A549 (cell line): ENCODE data around the gene TARDBP. TPM values are rescaled to one million over a fixed set of nuclear protein-coding genes. Genes with fewer than 3 reads are reported as not detected.

Experiments
- ATAC-seq, 2 experiments: fragments of 200-7000 bp in 1 of 2; fragments of >200 bp in 1 of 2; cut with Nextera tagmentation in 1 of 2; cut with Tn5 transposase in 1 of 2; 3 replicates each; pipeline versions ENCODE4 v1.8.0 to v1.9.1; 2018 to 2020; ENCODE audit warnings: mild to moderate bottlenecking in 1 of 2, moderate library complexity in 1 of 2
- CTCF ChIA-PET: fragments of 300-600 bp; sonication (Branson Sonifier 250); formaldehyde crosslinking; extraction: SDS; loops from one replicate; lab custom pipeline; 2021; ENCODE audit warnings: antibody characterized with exemption, inconsistent platforms; lab: Yijun Ruan, JAX
- POLR2A ChIA-PET: fragments of 350-600 bp; formaldehyde crosslinking; extraction: SDS; loops from one replicate; lab custom pipeline; 2021; ENCODE audit warnings: antibody characterized with exemption, inconsistent platforms; lab: Yijun Ruan, JAX
- DNase-seq, 2 experiments: peaks; one replicate each; pipeline versions ENCODE4 v3.0.0 to v3.0.0-alpha.2; 2011 to 2016; ENCODE audit warnings: low read depth in 1 of 2, low spot score in 1 of 2
- FAIRE-seq: peaks from 2 replicates; lab custom pipeline; 2011; peaks lifted over from hg19 to GRCh38; lab: Jason Lieb, UNC
- H3K27ac ChIP-seq, 2 experiments: fragments of >200 bp; sonication (Bioruptor Twin); formaldehyde crosslinking; 3 replicates each; pipeline ENCODE4 v1.5.1; 2016 to 2017
- H3K4me1 ChIP-seq: fragments of >200 bp; sonication (Bioruptor Twin); formaldehyde crosslinking; 3 replicates; pipeline ENCODE4 v1.6.1; 2016
- H3K4me2 ChIP-seq: fragments of >200 bp; sonication (Bioruptor Twin); formaldehyde crosslinking; 3 replicates; pipeline ENCODE4 v1.6.1; 2016
- H3K4me3 ChIP-seq: fragments of >200 bp; sonication (Bioruptor Twin); formaldehyde crosslinking; 3 replicates; pipeline ENCODE4 v1.5.1; 2016
- H3K9me3 ChIP-seq: fragments of >200 bp; sonication (Bioruptor Twin); formaldehyde crosslinking; 3 replicates; pipeline ENCODE4 v1.6.1; 2016
- CEBPB ChIP-seq, 2 experiments: fragments of >200 bp in 1 of 2; sonication (Bioruptor Twin) in 1 of 2; formaldehyde crosslinking in 1 of 2; IDR thresholded peaks; 2 replicates each; pipeline ENCODE4 v1.6.1; 2012 to 2016
- EHF ChIP-seq: fragments of 250-450 bp; sonication (Bioruptor Pico); IDR thresholded peaks from 2 replicates; pipeline ENCODE4 v1.5.0; 2020; ENCODE audit warnings: mild to moderate bottlenecking
- GATA3 ChIP-seq: IDR thresholded peaks from 2 replicates; pipeline ENCODE4 v1.6.1; 2012; ENCODE audit warnings: borderline replicate concordance
- HEYL ChIP-seq: fragments of 250-450 bp; sonication (Bioruptor Pico); IDR thresholded peaks from 2 replicates; pipeline ENCODE4 v1.8.0; 2021; ENCODE audit warnings: mild to moderate bottlenecking, moderate library complexity
- HMGXB4 ChIP-seq: fragments of 250-450 bp; sonication (Bioruptor Pico); IDR thresholded peaks from 2 replicates; pipeline ENCODE4 v1.5.0; 2021; ENCODE audit warnings: mild to moderate bottlenecking, moderate library complexity, borderline replicate concordance
- HOXA7 ChIP-seq: fragments of 250-450 bp; sonication (Bioruptor Pico); IDR thresholded peaks from 2 replicates; pipeline ENCODE4 v1.5.0; 2020; ENCODE audit warnings: mild to moderate bottlenecking, moderate library complexity
- HOXB5 ChIP-seq: fragments of 250-450 bp; sonication (Bioruptor Pico); IDR thresholded peaks from 2 replicates; pipeline ENCODE4 v1.5.0; 2020; ENCODE audit warnings: mild to moderate bottlenecking, moderate library complexity
- JUN ChIP-seq, 2 experiments: fragments of >200 bp; sonication (Bioruptor Twin); formaldehyde crosslinking; IDR thresholded peaks; 2 replicates in 1 of 2; 3 replicates in 1 of 2; pipeline ENCODE4 v1.6.1; 2016 to 2017
- MAFK ChIP-seq: fragments of 450-650 bp; IDR thresholded peaks from 2 replicates; pipeline ENCODE4 v1.6.1; 2014; ENCODE audit not compliant: partially characterized antibody
- MAZ ChIP-seq: fragments of 150-350 bp; IDR thresholded peaks from 2 replicates; pipeline ENCODE4 v1.6.1; 2014; ENCODE audit warnings: antibody characterized with exemption, low read depth, low read length, borderline replicate concordance
- NPAS2 ChIP-seq: fragments of 250-450 bp; sonication (Bioruptor Pico); IDR thresholded peaks from 2 replicates; pipeline ENCODE4 v1.8.0; 2022; ENCODE audit warnings: mild to moderate bottlenecking, moderate library complexity, borderline replicate concordance
- PHF8 ChIP-seq: fragments of 200-600 bp; sonication (generic); IDR thresholded peaks from 2 replicates; pipeline ENCODE4 v1.6.1; 2016; ENCODE audit warnings: low read depth, mild to moderate bottlenecking, antibody characterized with exemption, moderate library complexity, borderline replicate concordance
- POLR2AphosphoS2 ChIP-seq: conservative IDR thresholded peaks from 2 replicates; pipeline ENCODE4 v1.6.1; 2012; ENCODE audit warnings: low read length, improper control_type of control experiment, inconsistent platforms
- RCOR1 ChIP-seq: fragments of 150-350 bp; IDR thresholded peaks from 2 replicates; pipeline ENCODE4 v1.6.1; 2014; ENCODE audit warnings: antibody characterized with exemption, low read length, low read depth
- SMC3 ChIP-seq: fragments of >200 bp; sonication (Bioruptor Twin); formaldehyde crosslinking; IDR thresholded peaks from 3 replicates; pipeline ENCODE4 v1.6.1; 2018; ENCODE audit warnings: inconsistent platforms
- ZFP36 ChIP-seq: fragments of 450-650 bp; IDR thresholded peaks from 2 replicates; pipeline ENCODE4 v1.6.1; 2014; ENCODE audit warnings: borderline replicate concordance; ENCODE audit not compliant: partially characterized antibody
- ZNF302 ChIP-seq: fragments of 250-450 bp; sonication (Bioruptor Pico); IDR thresholded peaks from 2 replicates; pipeline ENCODE4 v1.9.0; 2021; ENCODE audit warnings: inconsistent platforms, mild to moderate bottlenecking, moderate library complexity
- ZSCAN20 ChIP-seq: fragments of 250-450 bp; sonication (Bioruptor Pico); IDR thresholded peaks from 2 replicates; pipeline ENCODE4 v1.8.0; 2022; ENCODE audit warnings: mild to moderate bottlenecking, moderate library complexity
- WGBS: methylation state at CpG from one replicate; pipeline ENCODE4 v1.1.6; 2017; ENCODE audit errors: missing lambda C conversion rate; 5-methylcytosine and 5-hydroxymethylcytosine counted together
- polyA plus RNA-seq, 4 experiments: library from polyadenylated mRNA; depleted of rRNA in 3 of 4; stranded (reverse); fragments of >200 nt; fragmentation: RNase III in 1 of 4; extraction: RNeasy Plus Mini Kit Qiagen cat#74134 plus additional on column Dnase treatment in 1 of 4; gene quantifications; 2 replicates in 3 of 4; 3 replicates in 1 of 4; pipeline ENCODE4 v1.2.3, GENCODE V29; 2011 to 2017
- TF ChIP-seq, protein P1 (sequence below): IDR thresholded peaks from 2 replicates; pipeline ENCODE4 v1.6.1; 2012
- TF ChIP-seq, protein P2 (sequence below): fragments of 250-450 bp; sonication (Bioruptor Pico); IDR thresholded peaks from 2 replicates; pipeline ENCODE4 v1.5.0; 2020; ENCODE audit warnings: low read depth, mild to moderate bottlenecking, moderate library complexity
- TF ChIP-seq, protein P3 (sequence below): fragments of 450-650 bp; IDR thresholded peaks from 2 replicates; pipeline ENCODE4 v1.6.1; 2014; ENCODE audit warnings: antibody characterized with exemption

Gene TARDBP
- polyA plus RNA-seq, 2 of the 4 experiments (the other 2 are of a cell fraction), result 264 to 299 TPM

DNA sequence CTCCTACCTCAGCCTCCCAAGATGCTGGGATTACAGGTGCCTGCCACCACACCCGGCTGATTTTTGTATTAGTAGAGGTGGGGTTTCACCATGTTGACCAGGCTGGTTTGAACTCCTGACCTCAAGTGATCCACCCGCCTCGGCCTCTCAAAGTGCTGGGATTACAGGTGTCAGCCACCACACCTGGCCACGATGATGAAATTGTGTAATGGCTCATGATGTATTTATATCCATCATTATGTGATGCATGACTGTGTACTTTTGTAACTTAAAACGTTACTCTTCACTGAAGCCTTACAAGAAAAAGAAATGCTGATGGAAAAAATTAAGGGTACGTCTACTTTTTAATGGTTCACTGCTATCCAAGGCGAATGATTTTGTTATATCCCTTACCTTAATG is 7.5 kb downstream of the TARDBP start:
- POLR2A ChIA-PET, result no interaction called here
- DNase-seq, result no peak
- CTCF ChIA-PET, result no interaction called here
- FAIRE-seq, result no peak
- WGBS, result 94% methylated on average over 7 of the region's 7 CpGs
- H3K4me3 ChIP-seq, result no peak overlapping the region
- ATAC-seq, result no peak
- H3K4me1 ChIP-seq, result peaks cover 2% of the 10 kb centered on the region; the same call in 1 of the 3 replicates
- H3K27ac ChIP-seq, result no peak overlapping the region
- no peak overlapping the region for H3K4me2 ChIP-seq
- TF ChIP-seq NPAS2 (CRISPR knock-in tag) (no peak), JUN (IDR thresholded peaks at IDR 0.05) (no peak), ZFP36 (no peak), ZNF302 (CRISPR knock-in tag) (no peak), HOXA7 (CRISPR knock-in tag) (no peak), SMC3 (no peak), MAFK (no peak), CEBPB (IDR thresholded peaks at IDR 0.05) (no peak)
- TF ChIP-seq, protein P1, sequence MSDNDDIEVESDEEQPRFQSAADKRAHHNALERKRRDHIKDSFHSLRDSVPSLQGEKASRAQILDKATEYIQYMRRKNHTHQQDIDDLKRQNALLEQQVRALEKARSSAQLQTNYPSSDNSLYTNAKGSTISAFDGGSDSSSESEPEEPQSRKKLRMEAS, result no peak
- no peaks in the 10 kb centered on the region for H3K9me3 ChIP-seq

GRCh38 chr1:11023201-11023600 is 10.7 kb downstream of the TARDBP start:
- DNase-seq (no peak), ATAC-seq (no peak), FAIRE-seq (no peak)
- Histone ChIP-seq H3K4me3 (no peak overlapping the region), H3K9me3 (no peaks in the 10 kb centered on the region), H3K4me2 (no peak overlapping the region), H3K4me1 (no peaks in the 10 kb centered on the region), H3K27ac (no peak overlapping the region)
- WGBS, result 97% methylated on average over 14 of the region's 14 CpGs
- CTCF ChIA-PET, result interaction anchor here (0.6 kb wide), 1 partner anchor 14 kb away, joined by 4 read pairs; no protein-coding TSS in a partner anchor
- POLR2A ChIA-PET, result no interaction called here
- TF ChIP-seq RCOR1 (no peak), POLR2AphosphoS2 (no peak), EHF (CRISPR knock-in tag) (no peak), MAZ (no peak), GATA3 (no peak), HOXB5 (CRISPR knock-in tag) (no peak), ZSCAN20 (CRISPR knock-in tag) (no peak), HMGXB4 (CRISPR knock-in tag) (no peak), PHF8 (no peak), JUN (IDR thresholded peaks at IDR 0.05) (no peak), HEYL (CRISPR knock-in tag) (no peak), HOXA7 (CRISPR knock-in tag) (no peak)
- TF ChIP-seq, protein P2, sequence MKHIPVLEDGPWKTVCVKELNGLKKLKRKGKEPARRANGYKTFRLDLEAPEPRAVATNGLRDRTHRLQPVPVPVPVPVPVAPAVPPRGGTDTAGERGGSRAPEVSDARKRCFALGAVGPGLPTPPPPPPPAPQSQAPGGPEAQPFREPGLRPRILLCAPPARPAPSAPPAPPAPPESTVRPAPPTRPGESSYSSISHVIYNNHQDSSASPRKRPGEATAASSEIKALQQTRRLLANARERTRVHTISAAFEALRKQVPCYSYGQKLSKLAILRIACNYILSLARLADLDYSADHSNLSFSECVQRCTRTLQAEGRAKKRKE (CRISPR knock-in tag), result no peak
- TF ChIP-seq, protein P3, sequence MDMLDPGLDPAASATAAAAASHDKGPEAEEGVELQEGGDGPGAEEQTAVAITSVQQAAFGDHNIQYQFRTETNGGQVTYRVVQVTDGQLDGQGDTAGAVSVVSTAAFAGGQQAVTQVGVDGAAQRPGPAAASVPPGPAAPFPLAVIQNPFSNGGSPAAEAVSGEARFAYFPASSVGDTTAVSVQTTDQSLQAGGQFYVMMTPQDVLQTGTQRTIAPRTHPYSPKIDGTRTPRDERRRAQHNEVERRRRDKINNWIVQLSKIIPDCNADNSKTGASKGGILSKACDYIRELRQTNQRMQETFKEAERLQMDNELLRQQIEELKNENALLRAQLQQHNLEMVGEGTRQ, result no peak
